HCT116 (cell line): ENCODE measurements around the gene PRRC2C. TPM values are rescaled to one million over a fixed set of nuclear protein-coding genes. Genes with fewer than 3 reads are reported as not detected.

ENCODE experiments used
- ATAC-seq: fragments of 200-7000 bp; cut with Tn5 transposase; 2 replicates; pipeline ENCODE4 v1.9.1; 2020; ENCODE audit warnings: mild to moderate bottlenecking, moderate library complexity
- BruUV-seq: library from RNA; stranded (reverse); fragments of 400-500 nt; replicated peaks from 2 replicates; lab custom pipeline; 2021; lab: Mats Ljungman, UMichigan
- CTCF ChIA-PET: fragments of 300-600 bp; sonication (Branson Sonifier 250); formaldehyde crosslinking; loops from one replicate; lab custom pipeline; 2021; ENCODE audit warnings: antibody characterized with exemption; lab: Charles Lee
- POLR2A ChIA-PET: fragments of 300-600, 350-600 bp; sonication (Branson Sonifier 250); formaldehyde crosslinking; loops from one replicate; lab custom pipeline; 2021; ENCODE audit warnings: antibody characterized with exemption; lab: Charles Lee
- RAD21 ChIA-PET, 2 experiments: fragments of 300-600 bp; sonication (Branson Sonifier 250); formaldehyde crosslinking; loops; one replicate each; lab custom pipeline; 2023; ENCODE audit warnings: low total read pairs in 2 of 2; ENCODE audit not compliant: uncharacterized antibody in 2 of 2, unreplicated experiment in 2 of 2, low non-redundant PET in 1 of 2; lab: Charles Lee
- DNase-seq: peaks from one replicate; pipeline ENCODE4 v3.0.0-alpha.2; 2010; ENCODE audit warnings: low read depth, low spot score
- H2AFZ ChIP-seq: fragments of 200-600 bp; shearing (Covaris generic), sonication (generic); 2 replicates; pipeline ENCODE4 v1.6.1; 2017; ENCODE audit warnings: low read depth, mixed run types, mixed read lengths, antibody characterized with exemption, low read length; ENCODE audit not compliant: poor library complexity, severe bottlenecking
- H3K27ac ChIP-seq: 2 replicates; pipeline ENCODE4 v1.5.1; 2012; ENCODE audit warnings: low read depth, low read length
- H3K27me3 ChIP-seq: fragments of 200-600 bp; sonication (generic); 2 replicates; pipeline ENCODE4 v1.6.1; 2016; ENCODE audit warnings: mixed run types, low read length, mixed read lengths; ENCODE audit not compliant: insufficient read depth
- H3K36me3 ChIP-seq, 2 experiments: fragments of 200-500 bp in 1 of 2; fragments of 200-600 bp in 1 of 2; sonication (Bioruptor generic) in 1 of 2; sonication (generic) in 1 of 2; 2 replicates each; pipeline versions ENCODE4 v1.5.1 to v1.6.1; 2014 to 2016; ENCODE audit warnings: low read length in 2 of 2, inconsistent platforms in 1 of 2, mixed read lengths in 1 of 2, mixed run types in 1 of 2; ENCODE audit not compliant: insufficient read depth in 2 of 2, control insufficient read depth in 1 of 2
- H3K4me1 ChIP-seq, 2 experiments: fragments of 200-600 bp in 1 of 2; sonication (generic) in 1 of 2; 2 replicates each; pipeline versions ENCODE4 v1.5.1 to v1.6.1; 2012 to 2017; ENCODE audit warnings: low read length in 2 of 2, inconsistent platforms in 1 of 2, mild to moderate bottlenecking in 1 of 2, mixed read lengths in 1 of 2, mixed run types in 1 of 2, moderate library complexity in 1 of 2; ENCODE audit not compliant: insufficient read depth in 2 of 2, control insufficient read depth in 1 of 2
- H3K4me2 ChIP-seq: fragments of 200-600 bp; sonication (generic); 2 replicates; pipeline ENCODE4 v1.6.1; 2017; ENCODE audit warnings: mixed run types, low read length, mixed read lengths
- H3K4me3 ChIP-seq, 2 experiments: fragments of 200-600 bp in 1 of 2; sonication (generic) in 1 of 2; replicated peaks in 1 of 2; 2 replicates each; pipeline ENCODE4 v1.5.1; 2011 to 2016; ENCODE audit warnings: low read length in 2 of 2, control low read depth in 1 of 2, low read depth in 1 of 2, mild to moderate bottlenecking in 1 of 2, mixed read lengths in 1 of 2, mixed run types in 1 of 2
- H3K79me2 ChIP-seq: fragments of 200-600 bp; sonication (generic); 2 replicates; pipeline ENCODE4 v1.6.1; 2017; ENCODE audit warnings: mild to moderate bottlenecking, mixed run types, low read length, moderate library complexity, mixed read lengths; ENCODE audit not compliant: insufficient read depth
- H3K9ac ChIP-seq: fragments of 200-600 bp; sonication (generic); 2 replicates; pipeline ENCODE4 v1.6.1; 2016; ENCODE audit warnings: low read length, mixed read lengths
- H3K9me2 ChIP-seq: fragments of 200-600 bp; sonication (generic), shearing (Covaris generic); 2 replicates; pipeline ENCODE4 v1.6.1; 2017; ENCODE audit warnings: mixed run types, mild to moderate bottlenecking, moderate library complexity; ENCODE audit not compliant: insufficient read depth
- H3K9me3 ChIP-seq, 2 experiments: fragments of 200-500 bp in 1 of 2; fragments of 200-600 bp in 1 of 2; sonication (Bioruptor generic) in 1 of 2; sonication (generic) in 1 of 2; 2 replicates each; pipeline ENCODE4 v1.6.1; 2014 to 2017; ENCODE audit warnings: low read length in 2 of 2, mixed read lengths in 2 of 2, inconsistent platforms in 1 of 2, low read depth in 1 of 2, mild to moderate bottlenecking in 1 of 2, mixed run types in 1 of 2, moderate library complexity in 1 of 2; ENCODE audit not compliant: control insufficient read depth in 1 of 2, insufficient read depth in 1 of 2
- H4K20me1 ChIP-seq: fragments of 200-600 bp; sonication (generic), shearing (Covaris generic); 2 replicates; pipeline ENCODE4 v1.6.1; 2017; ENCODE audit warnings: mixed run types, mild to moderate bottlenecking, moderate library complexity; ENCODE audit not compliant: insufficient read depth
- CEBPB ChIP-seq: IDR thresholded peaks from 2 replicates; pipeline ENCODE4 v1.6.1; 2012; ENCODE audit warnings: low read depth
- CTCF ChIP-seq, 3 experiments: fragments of 200-600 bp in 1 of 3; sonication (generic) in 1 of 3; IDR thresholded peaks in 2 of 3; conservative IDR thresholded peaks in 1 of 3; 2 replicates each; pipeline ENCODE4 v1.5.1; 2012 to 2017; ENCODE audit warnings: low read depth in 2 of 3, low read length in 2 of 3, antibody characterized with exemption in 1 of 3, borderline replicate concordance in 1 of 3, control low read depth in 1 of 3, mild to moderate bottlenecking in 1 of 3, mixed read lengths in 1 of 3, mixed run types in 1 of 3, moderate library complexity in 1 of 3; ENCODE audit not compliant: insufficient read depth in 1 of 3
- EGR1 ChIP-seq: IDR thresholded peaks from 2 replicates; pipeline ENCODE4 v1.6.1; 2012; ENCODE audit warnings: low read depth
- EZH2phosphoT487 ChIP-seq: fragments of 200-600 bp; IDR thresholded peaks from 2 replicates; pipeline ENCODE4 v1.6.1; 2018; ENCODE audit warnings: antibody characterized with exemption, borderline replicate concordance
- FOSL1 ChIP-seq: IDR thresholded peaks from 2 replicates; pipeline ENCODE4 v1.6.1; 2012; ENCODE audit warnings: low read depth
- JUND ChIP-seq: IDR thresholded peaks from 2 replicates; pipeline ENCODE4 v1.6.1; 2012
- MAX ChIP-seq: IDR thresholded peaks from 2 replicates; pipeline ENCODE4 v1.6.1; 2012
- SIN3A ChIP-seq: IDR thresholded peaks from 2 replicates; pipeline ENCODE4 v1.6.1; 2012; ENCODE audit warnings: low read depth
- SP1 ChIP-seq: IDR thresholded peaks from 2 replicates; pipeline ENCODE4 v1.6.1; 2012; ENCODE audit warnings: low read depth
- SRF ChIP-seq: IDR thresholded peaks from 2 replicates; pipeline ENCODE4 v1.6.1; 2012; ENCODE audit warnings: low read depth
- TCF7L2 ChIP-seq: IDR thresholded peaks from 2 replicates; pipeline ENCODE4 v1.7.0; 2011; ENCODE audit warnings: borderline replicate concordance, inconsistent platforms; ENCODE audit not compliant: insufficient read depth, insufficient read length; ENCODE audit errors: extremely low read depth
- intact Hi-C: fragments of 100-400 bp; cut with micrococcal nuclease; formaldehyde crosslinking; loops from 2 replicates; pipeline ENCODE4 v1.10.0; 2022
- total RNA-seq: library from RNA; stranded (reverse); gene quantifications from one replicate; pipeline ENCODE4 v1.2.1, GENCODE V29; 2021; ENCODE audit not compliant: unreplicated experiment
- TF ChIP-seq, protein P1 (sequence below): IDR thresholded peaks from 2 replicates; pipeline ENCODE4 v1.6.1; 2012; ENCODE audit warnings: low read depth
- TF ChIP-seq, protein P2 (sequence below): IDR thresholded peaks from 2 replicates; pipeline ENCODE4 v1.6.1; 2011; ENCODE audit warnings: mild to moderate bottlenecking, low read length, moderate library complexity; ENCODE audit not compliant: insufficient replicate concordance; ENCODE audit errors: extremely low read depth

Gene PRRC2C
- total RNA-seq, 1 experiment from 2014 or later, result 154 TPM

GRCh38 chr1:171532520-171532919 is 47.2 kb downstream of the PRRC2C start:
- CTCF ChIA-PET, result no interaction called here
- no peak overlapping the region for H3K9ac ChIP-seq
- H4K20me1 ChIP-seq, result no peaks in the 10 kb centered on the region
- peaks cover 75 to 83% of the 10 kb centered on the region in 2 experiments for H3K36me3 ChIP-seq
- H3K27me3 ChIP-seq, result no peaks in the 10 kb centered on the region
- no peak overlapping the region for H3K27ac ChIP-seq
- no peak overlapping the region for H2AFZ ChIP-seq
- POLR2A ChIA-PET, result no interaction called here
- ATAC-seq, result no peak
- H3K9me3 ChIP-seq, result no peaks in the 10 kb centered on the region
- intact Hi-C loops, result loop anchor here (10.0 kb wide), 1 partner anchor 52 kb away; no protein-coding TSS in a partner anchor
- no peaks in the 10 kb centered on the region for H3K9me2 ChIP-seq
- BruUV-seq, result no TSS peak
- H3K79me2 ChIP-seq, result peaks cover 65% of the 10 kb centered on the region
- TF ChIP-seq, protein P1, sequence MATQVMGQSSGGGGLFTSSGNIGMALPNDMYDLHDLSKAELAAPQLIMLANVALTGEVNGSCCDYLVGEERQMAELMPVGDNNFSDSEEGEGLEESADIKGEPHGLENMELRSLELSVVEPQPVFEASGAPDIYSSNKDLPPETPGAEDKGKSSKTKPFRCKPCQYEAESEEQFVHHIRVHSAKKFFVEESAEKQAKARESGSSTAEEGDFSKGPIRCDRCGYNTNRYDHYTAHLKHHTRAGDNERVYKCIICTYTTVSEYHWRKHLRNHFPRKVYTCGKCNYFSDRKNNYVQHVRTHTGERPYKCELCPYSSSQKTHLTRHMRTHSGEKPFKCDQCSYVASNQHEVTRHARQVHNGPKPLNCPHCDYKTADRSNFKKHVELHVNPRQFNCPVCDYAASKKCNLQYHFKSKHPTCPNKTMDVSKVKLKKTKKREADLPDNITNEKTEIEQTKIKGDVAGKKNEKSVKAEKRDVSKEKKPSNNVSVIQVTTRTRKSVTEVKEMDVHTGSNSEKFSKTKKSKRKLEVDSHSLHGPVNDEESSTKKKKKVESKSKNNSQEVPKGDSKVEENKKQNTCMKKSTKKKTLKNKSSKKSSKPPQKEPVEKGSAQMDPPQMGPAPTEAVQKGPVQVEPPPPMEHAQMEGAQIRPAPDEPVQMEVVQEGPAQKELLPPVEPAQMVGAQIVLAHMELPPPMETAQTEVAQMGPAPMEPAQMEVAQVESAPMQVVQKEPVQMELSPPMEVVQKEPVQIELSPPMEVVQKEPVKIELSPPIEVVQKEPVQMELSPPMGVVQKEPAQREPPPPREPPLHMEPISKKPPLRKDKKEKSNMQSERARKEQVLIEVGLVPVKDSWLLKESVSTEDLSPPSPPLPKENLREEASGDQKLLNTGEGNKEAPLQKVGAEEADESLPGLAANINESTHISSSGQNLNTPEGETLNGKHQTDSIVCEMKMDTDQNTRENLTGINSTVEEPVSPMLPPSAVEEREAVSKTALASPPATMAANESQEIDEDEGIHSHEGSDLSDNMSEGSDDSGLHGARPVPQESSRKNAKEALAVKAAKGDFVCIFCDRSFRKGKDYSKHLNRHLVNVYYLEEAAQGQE, result no peak
- TF ChIP-seq FOSL1, result no peak
- no peak for TF ChIP-seq CEBPB
- no peak for DNase-seq
- no peaks in the 10 kb centered on the region for H3K4me1 ChIP-seq
- H3K4me2 ChIP-seq, result no peak overlapping the region
- H3K4me3 ChIP-seq, result no peak overlapping the region
- RAD21 ChIA-PET, result no interaction called here

DNA sequence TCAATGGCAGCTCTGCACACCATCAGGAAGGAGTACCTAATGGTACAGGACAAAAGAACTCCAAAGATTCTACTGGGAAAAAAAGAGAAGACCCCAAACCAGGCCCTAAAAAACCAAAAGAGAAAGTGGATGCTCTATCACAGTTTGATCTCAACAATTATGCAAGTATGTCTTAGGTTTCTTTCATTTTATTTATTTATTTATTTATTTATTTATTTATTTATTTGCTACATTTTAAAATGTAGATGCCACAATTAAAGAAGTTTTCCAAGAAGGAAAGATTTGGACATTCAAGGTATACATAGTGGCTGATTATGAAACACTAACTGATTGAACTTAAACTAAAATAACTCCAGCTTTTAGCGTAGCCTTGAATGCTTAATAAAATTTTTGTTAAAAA is 60.2 kb downstream of the PRRC2C start:
- H3K79me2 ChIP-seq, result peaks cover 90% of the 10 kb centered on the region
- TF ChIP-seq, protein P2, sequence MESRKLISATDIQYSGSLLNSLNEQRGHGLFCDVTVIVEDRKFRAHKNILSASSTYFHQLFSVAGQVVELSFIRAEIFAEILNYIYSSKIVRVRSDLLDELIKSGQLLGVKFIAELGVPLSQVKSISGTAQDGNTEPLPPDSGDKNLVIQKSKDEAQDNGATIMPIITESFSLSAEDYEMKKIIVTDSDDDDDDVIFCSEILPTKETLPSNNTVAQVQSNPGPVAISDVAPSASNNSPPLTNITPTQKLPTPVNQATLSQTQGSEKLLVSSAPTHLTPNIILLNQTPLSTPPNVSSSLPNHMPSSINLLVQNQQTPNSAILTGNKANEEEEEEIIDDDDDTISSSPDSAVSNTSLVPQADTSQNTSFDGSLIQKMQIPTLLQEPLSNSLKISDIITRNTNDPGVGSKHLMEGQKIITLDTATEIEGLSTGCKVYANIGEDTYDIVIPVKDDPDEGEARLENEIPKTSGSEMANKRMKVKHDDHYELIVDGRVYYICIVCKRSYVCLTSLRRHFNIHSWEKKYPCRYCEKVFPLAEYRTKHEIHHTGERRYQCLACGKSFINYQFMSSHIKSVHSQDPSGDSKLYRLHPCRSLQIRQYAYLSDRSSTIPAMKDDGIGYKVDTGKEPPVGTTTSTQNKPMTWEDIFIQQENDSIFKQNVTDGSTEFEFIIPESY, result no peak
- no peak for TF ChIP-seq JUND
- no peak for TF ChIP-seq SIN3A
- no peak for TF ChIP-seq EGR1
- TF ChIP-seq CTCF (IDR thresholded peaks at IDR 0.05 in 2 of 3, conservative IDR thresholded peaks at IDR 0.05 in 1 of 3; ENCODE audit: borderline replicate concordance in 1 of 3, insufficient read depth in 1 of 3, low read depth in 2 of 3, low read length in 2 of 3), result no peak
- TF ChIP-seq MAX, result no peak
- no peak for TF ChIP-seq SRF
- TF ChIP-seq EZH2phosphoT487, result no peak
- TF ChIP-seq SP1, result no peak
- TF ChIP-seq CEBPB, result no peak
- TF ChIP-seq TCF7L2, result no peak

More for the DNA sequence above, 60.2 kb downstream of the PRRC2C start:
- peaks cover 60 to 61% of the 10 kb centered on the region in 2 experiments for H3K36me3 ChIP-seq
- BruUV-seq, result no TSS peak
- ATAC-seq (no peak), DNase-seq (no peak)
- H2AFZ ChIP-seq, result no peak overlapping the region
- no peaks in the 10 kb centered on the region for H3K9me3 ChIP-seq
- no peak overlapping the region for H3K9ac ChIP-seq
- H3K4me2 ChIP-seq, result no peak overlapping the region
- intact Hi-C loops, result no loop called here
- H3K4me3 ChIP-seq, result no peak overlapping the region
- POLR2A ChIA-PET, result no interaction called here
- peaks cover 10% of the 10 kb centered on the region; the same call in 1 of the 2 replicates for H4K20me1 ChIP-seq
- H3K4me1 ChIP-seq, result no peaks in the 10 kb centered on the region
- no peak overlapping the region for H3K27ac ChIP-seq
- RAD21 ChIA-PET, result no interaction called here
- no peaks in the 10 kb centered on the region for H3K27me3 ChIP-seq
- CTCF ChIA-PET, result no interaction called here
- H3K9me2 ChIP-seq, result no peaks in the 10 kb centered on the region
